GM18907 (cell line): ENCODE data around the gene TUBB6.
A peak's percentile ranks its signal among the peaks of the same experiment; 100 is the strongest.

Experiments
- ATAC-seq: cut with Tn5 transposase; IDR thresholded peaks from one replicate; pipeline ENCODE4 v1.9.1; 2021; ENCODE audit warnings: mild to moderate bottlenecking, moderate library complexity; ENCODE audit not compliant: unreplicated experiment

TUBB6 gene

GRCh38 chr18:12307701-12308385, at the start of gene TUBB6:
TUBB6 (plus strand) TSS chr18:12308241; CDS start chr18:12308293, 52 bp downstream.
- ATAC-seq, result peak; percentile 66

- no peak for ATAC-seq
Measured at GRCh38 chr18:12258719-12259705, 49.0 kb upstream of the TUBB6 start.

- ATAC-seq, result no peak
Measured at GRCh38 chr18:12262748-12263147, 45.3 kb upstream of the TUBB6 start.

GRCh38 chr18:12264864-12265263, 43.2 kb upstream of the TUBB6 start:
- ATAC-seq, result no peak

GRCh38 chr18:12271376-12272235, 36.4 kb upstream of the TUBB6 start:
- peak; percentile 92 for ATAC-seq

GRCh38 chr18:12274793-12275192, 33.2 kb upstream of the TUBB6 start:
- no peak for ATAC-seq

GRCh38 chr18:12276736-12277554, 31.1 kb upstream of the TUBB6 start:
- no peak for ATAC-seq

GRCh38 chr18:12278215-12278671, 29.8 kb upstream of the TUBB6 start:
- ATAC-seq, result no peak

- no peak for ATAC-seq
Measured at GRCh38 chr18:12278741-12279682, 29.0 kb upstream of the TUBB6 start.

GRCh38 chr18:12279781-12280531, 28.1 kb upstream of the TUBB6 start:
- ATAC-seq, result no peak

- ATAC-seq, result no peak
Measured at GRCh38 chr18:12281861-12282260, 26.2 kb upstream of the TUBB6 start.

- no peak for ATAC-seq
Measured at GRCh38 chr18:12282442-12283039, 25.5 kb upstream of the TUBB6 start.

- ATAC-seq, result no peak
Measured at GRCh38 chr18:12283256-12283655, 24.8 kb upstream of the TUBB6 start.

- no peak for ATAC-seq
Measured at GRCh38 chr18:12283666-12284065, 24.4 kb upstream of the TUBB6 start.

- no peak for ATAC-seq
Measured at GRCh38 chr18:12287131-12287681, 20.8 kb upstream of the TUBB6 start.

GRCh38 chr18:12287684-12288402, 20.2 kb upstream of the TUBB6 start:
- no peak for ATAC-seq

GRCh38 chr18:12288403-12288755, 19.7 kb upstream of the TUBB6 start:
- ATAC-seq, result no peak
